Stimulated activated CD4-positive, alpha-beta T cell treated with anti-CD3 and anti-CD28 coated beads, Interleukin-15, amount 100 ng/mL, for 24 hours (primary cell): Measurements from ENCODE around the gene TRIM17.

Experiments used
- DNase-seq: peaks from one replicate; pipeline ENCODE4 v3.0.0-alpha.2; 2020

Gene TRIM17

GRCh38 chr1:228366062-228366865 lies 50.4 kb downstream of the TRIM17 start:
- DNase-seq = no peak

DNA sequence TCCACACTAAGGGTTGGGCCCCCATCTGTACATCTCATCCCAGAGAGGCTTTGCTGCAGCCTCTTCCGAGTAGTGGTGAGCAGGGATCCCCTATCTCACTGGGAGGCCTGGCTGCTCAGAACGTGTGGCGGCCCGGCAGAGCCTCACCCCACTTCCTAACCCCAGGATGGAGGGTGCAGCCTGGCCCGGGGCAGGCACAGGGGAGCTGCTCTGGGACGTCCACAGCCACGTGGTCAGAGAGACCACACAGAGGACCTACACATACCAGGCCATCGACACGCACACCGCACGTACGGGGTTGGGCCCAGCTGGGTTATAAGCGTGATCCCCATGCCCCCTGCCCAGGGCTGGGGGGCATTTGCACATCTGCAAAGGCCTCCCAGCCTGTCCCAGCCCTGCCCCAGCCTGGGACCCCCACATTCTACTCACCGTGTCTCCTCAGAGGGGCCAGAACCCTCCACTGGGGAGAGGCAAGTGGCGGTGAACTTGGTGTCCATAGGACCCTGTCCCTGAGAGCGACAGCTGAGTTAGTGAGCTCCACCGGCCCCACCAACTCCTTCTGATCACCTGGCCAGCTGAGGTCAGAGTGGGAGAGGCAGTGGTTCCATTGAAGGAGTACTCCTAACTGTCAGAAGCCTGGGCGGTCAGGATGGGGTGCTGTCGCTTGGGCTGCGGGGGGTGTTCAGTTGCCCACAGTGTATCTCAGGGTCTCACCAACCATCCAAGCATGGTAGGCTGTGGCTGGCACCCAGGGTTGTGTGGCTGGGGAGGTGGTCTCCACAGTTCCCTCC lies 51.2 kb downstream of the TRIM17 start:
- no peak for DNase-seq

DNA sequence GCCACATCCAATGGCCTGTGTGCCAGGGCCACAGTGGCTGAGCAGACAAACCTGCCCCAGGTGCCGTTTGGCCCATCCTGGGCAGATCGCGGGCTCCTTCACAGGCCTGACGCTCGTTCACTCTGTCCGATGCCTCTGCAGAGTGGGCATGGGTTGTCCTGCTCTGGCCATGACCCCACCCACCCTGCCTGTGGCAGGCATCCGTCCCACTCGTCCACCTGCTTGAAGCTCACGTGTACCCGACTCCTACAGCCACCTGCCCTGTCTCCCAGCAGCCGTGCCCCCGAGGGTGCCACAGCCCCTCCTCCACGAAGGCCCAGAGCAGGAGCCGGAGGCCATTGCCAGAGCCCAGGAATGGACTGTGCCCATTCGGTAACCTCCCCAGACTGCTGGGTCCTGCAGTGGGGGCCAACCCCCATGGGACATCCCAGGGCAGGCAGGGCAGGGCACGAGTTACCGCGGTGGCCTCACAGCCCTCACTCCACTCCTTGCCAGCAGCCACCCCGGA lies 51.9 kb downstream of the TRIM17 start:
- DNase-seq = no peak

DNA sequence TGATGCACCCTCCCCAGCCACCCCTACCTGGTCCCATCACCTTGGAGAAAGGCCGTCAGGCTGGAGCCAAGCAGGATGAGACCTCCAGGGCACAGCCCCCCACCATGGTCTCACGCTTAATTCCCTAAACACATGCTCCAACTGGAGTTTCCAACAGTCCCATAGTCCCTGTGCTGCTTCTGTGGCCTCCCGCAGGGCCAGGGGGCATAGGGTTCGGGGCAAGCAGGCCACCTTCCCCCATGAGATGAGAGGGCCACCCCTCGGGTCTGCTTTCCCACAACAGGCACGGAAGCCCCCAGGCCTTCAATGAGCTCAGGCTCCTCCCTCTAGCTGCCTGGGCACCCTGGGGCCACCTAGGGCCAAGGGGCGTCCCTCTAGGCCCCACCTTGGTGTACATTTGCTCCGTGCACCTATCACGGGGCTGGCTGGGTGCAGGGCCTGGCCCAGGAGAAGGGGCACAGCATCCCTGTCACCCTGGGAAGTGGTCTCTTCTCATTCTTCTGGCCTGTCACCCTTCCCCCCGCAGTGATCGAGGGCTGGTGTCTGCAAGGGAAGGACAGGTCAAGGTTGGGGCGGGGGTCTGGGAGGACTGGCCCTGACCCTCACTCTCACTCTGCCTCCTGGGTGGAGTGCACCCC lies 52.5 kb downstream of the TRIM17 start:
- no peak for DNase-seq

GRCh38 chr1:228363686-228364067 lies 53.0 kb downstream of the TRIM17 start:
- DNase-seq = no peak

DNA sequence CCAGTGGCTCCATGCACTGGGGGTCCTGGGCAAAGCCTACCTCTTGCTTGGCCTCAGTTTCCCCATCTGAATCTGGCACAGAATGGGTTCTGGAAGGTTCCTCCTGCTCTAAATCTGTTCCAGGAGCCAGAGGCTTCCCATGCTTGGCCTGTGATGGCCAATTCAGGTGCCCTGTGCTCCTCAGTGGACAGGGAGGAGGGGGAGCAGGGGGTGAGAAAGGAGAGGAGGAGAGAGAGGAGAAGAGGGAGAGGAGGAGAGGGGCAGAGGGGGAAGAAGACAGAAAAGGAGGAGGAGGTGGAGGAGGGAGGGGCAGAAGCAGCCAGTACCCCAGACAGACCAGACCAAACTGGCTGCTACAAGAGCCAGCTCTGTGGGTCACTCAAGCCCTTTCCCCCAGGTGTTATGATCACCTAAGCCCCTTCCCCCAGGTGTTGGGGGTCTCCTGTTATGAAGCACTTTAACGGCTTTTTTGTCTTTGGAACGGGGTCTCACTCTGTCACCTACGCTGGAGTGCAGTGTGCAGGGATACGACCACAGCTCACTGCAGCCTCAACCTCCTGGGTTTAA lies 53.7 kb downstream of the TRIM17 start:
- DNase-seq = no peak

DNA sequence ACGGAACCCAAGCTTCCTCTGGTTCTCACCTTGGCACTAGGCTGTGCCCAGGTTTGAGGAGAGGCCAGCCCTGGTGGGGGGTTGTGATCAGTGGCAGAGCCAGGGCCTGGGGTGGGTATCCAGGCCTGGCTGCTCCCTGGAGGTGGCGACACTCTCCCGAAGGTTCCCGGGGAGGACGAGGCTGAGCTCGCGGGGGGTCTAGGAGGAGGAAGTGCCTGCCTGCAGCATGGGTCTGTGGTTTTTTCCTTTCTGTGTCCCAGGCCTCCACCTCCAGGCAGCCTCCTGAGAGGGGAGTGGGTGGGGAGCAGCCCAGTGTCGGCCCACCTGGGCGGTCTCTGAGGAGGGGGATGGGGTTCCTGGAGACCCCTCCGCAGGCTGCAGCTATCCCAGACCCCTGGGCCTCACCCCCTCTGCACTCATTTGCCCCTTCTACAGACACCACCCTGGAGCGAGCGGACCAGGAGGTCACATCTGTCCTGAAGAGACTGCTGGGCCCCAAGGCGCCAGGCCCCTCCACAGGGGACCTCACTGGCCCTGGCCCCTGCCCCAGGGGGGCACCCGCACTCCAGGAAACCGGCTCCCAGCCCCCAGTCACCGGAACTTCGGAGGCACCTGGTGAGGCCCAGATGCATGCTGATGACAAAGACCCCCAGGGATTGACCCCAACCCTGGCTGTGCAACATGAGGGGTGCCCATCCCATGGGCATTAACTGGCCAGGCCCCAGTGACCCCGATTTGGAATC lies 54.3 kb downstream of the TRIM17 start:
- no peak for DNase-seq

GRCh38 chr1:228361314-228362140 lies 55.1 kb downstream of the TRIM17 start:
- DNase-seq = no peak

- no peak for DNase-seq
Measured at GRCh38 chr1:228360533-228361313, 55.9 kb downstream of the TRIM17 start.

DNA sequence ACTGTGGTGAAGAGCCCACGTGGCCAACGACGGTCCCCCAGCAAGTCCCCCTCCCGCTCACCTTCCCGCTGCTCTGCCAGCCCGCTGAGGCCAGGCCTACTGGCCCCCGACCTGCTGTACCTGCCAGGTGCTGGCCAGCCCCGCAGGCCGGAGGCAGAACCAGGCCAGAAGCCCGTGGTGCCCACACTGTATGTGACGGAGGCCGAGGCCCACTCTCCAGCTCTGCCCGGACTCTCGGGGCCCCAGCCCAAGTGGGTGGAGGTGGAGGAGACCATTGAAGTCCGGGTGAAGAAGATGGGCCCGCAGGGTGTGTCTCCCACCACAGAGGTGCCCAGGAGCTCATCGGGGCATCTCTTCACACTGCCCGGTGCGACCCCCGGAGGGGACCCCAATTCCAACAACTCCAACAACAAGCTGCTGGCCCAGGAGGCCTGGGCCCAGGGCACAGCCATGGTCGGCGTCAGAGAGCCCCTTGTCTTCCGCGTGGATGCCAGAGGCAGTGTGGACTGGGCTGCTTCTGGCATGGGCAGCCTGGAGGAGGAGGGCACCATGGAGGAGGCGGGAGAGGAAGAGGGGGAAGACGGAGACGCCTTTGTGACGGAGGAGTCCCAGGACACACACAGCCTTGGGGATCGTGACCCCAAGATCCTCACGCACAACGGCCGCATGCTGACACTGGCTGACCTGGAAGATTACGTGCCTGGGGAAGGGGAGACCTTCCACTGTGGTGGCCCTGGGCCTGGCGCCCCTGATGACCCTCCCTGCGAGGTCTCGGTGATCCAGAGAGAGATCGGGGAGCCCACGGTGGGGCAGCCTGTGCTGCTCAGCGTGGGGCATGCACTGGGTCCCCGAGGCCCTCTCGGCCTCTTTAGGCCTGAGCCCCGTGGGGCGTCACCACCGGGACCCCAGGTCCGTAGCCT lies 56.8 kb downstream of the TRIM17 start:
- no peak for DNase-seq

DNA sequence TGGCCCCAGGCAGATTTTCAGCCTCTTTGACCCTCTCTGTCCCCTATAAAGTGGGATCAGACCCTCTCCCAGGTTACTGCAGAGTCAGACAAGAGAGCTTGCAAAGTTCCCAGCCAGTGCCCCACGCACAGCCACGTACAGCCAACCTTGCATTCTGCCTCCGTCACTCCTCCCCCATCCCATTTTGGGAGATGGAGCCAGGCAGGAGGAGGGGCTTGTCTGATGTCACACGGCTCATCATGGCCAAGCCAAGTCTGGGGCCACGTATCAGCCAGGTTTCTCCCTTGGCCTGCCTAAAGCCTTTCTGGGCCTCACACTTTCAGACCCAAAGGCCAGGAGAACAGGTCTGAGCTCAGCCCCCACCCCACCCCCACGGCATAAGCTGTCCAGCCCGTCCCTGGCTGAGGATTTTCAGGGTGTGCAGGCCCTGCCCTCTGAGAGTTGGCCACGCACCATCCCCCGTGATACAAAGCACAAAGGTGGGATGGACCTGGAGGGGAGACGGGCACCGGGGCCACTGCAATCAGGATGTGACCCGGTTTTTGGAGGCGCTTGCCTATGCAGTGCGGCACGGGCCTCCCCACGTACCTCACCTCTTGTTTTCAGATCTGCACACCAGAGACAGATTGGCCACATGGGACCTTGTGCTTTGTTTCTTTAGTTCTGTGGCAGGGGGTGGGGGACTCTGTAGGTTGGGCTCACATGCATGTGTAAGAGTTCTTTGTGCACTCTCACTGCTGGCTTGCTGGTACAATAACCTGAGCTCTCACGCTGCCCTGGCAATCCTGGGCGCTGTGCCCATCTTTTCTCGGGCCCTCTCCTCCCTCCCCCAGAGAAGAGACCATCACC lies 57.7 kb downstream of the TRIM17 start:
- no peak for DNase-seq

DNA sequence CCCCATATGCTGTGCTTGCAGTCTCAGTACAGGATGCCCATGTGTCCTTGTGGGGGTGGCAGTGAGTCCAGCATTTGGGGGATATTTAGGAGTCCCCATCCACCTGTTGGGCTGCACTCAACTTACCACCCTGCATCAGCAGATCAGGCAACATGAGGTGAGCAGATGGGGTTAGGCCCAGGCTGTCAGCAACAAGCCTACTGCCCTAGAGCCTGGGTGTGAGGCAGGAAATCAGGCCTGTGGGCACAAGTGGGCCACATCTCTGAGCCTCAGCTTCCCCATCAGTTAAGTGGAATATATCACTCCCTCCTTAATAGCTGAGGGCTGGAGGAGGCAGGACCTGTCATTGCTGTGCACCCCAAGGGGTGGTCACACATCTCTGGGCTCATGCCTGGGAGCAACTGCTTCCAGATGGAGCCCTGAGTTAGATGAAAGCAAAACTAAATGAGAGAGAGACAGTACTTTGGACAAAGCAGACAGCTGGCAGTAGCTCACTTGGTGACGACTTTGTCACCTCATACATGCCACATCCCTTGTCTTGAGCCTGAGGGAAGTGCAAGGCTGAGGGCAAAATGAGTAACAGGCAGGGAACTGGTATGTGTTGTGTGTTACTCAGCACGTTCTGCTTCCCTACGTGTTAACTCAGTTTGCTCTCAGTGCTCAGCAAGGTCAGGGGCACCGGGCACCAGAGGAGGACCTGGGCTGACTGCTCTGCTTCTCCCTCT lies 58.5 kb downstream of the TRIM17 start:
- no peak for DNase-seq
